HG03097 (cell line): ENCODE measurements around the gene PA2G4.

Experiments used
- ATAC-seq: cut with Tn5 transposase; IDR thresholded peaks from one replicate; pipeline ENCODE4 v1.9.1; 2021; ENCODE audit not compliant: unreplicated experiment, low FRiP score

Gene PA2G4

GRCh38 chr12:56121204-56121870 lies 17.0 kb downstream of the PA2G4 start:
- no peak for ATAC-seq

GRCh38 chr12:56122637-56123036 lies 18.3 kb downstream of the PA2G4 start:
- no peak for ATAC-seq

GRCh38 chr12:56124133-56124532 lies 19.8 kb downstream of the PA2G4 start:
- no peak for ATAC-seq

- no peak for ATAC-seq
Measured at GRCh38 chr12:56126732-56127239, 22.4 kb downstream of the PA2G4 start.

- ATAC-seq, result no peak
Measured at GRCh38 chr12:56127485-56127887, 23.1 kb downstream of the PA2G4 start.

GRCh38 chr12:56127888-56128669 lies 23.7 kb downstream of the PA2G4 start, which contains the start of gene ESYT1:
TSS of gene ESYT1 (plus strand) at chr12:56128267. CDS start at chr12:56128320, 53 bp downstream.
- peak; percentile 79 for ATAC-seq

GRCh38 chr12:56128670-56129205 lies 24.4 kb downstream of the PA2G4 start:
- no peak for ATAC-seq

- no peak for ATAC-seq
Measured at GRCh38 chr12:56129206-56129941, 25.0 kb downstream of the PA2G4 start.

- ATAC-seq, result no peak
Measured at GRCh38 chr12:56129942-56130495, 25.7 kb downstream of the PA2G4 start.

- ATAC-seq, result no peak
Measured at GRCh38 chr12:56130876-56131275, 26.5 kb downstream of the PA2G4 start.

GRCh38 chr12:56134897-56135296 lies 30.5 kb downstream of the PA2G4 start:
- ATAC-seq, result no peak

- no peak for ATAC-seq
Measured at GRCh38 chr12:56137853-56138571, 33.7 kb downstream of the PA2G4 start.

- ATAC-seq, result no peak
Measured at GRCh38 chr12:56141946-56142784, 37.8 kb downstream of the PA2G4 start.

- ATAC-seq, result no peak
Measured at GRCh38 chr12:56143217-56143616, 38.9 kb downstream of the PA2G4 start.

GRCh38 chr12:56143870-56144269 lies 39.5 kb downstream of the PA2G4 start:
- ATAC-seq, result no peak

- no peak for ATAC-seq
Measured at GRCh38 chr12:56145217-56145616, 40.9 kb downstream of the PA2G4 start.

GRCh38 chr12:56146492-56147460 lies 42.4 kb downstream of the PA2G4 start:
- ATAC-seq, result no peak

GRCh38 chr12:56150563-56150962 lies 46.2 kb downstream of the PA2G4 start:
- no peak for ATAC-seq
